ENCODE data around the gene SP5. TPM values are rescaled to one million over a fixed set of nuclear protein-coding genes. Genes with fewer than 3 reads are reported as not detected.

The SP5 gene
- total RNA-seq, 1 experiment from 2014 or later = 1.7 TPM

DNA sequence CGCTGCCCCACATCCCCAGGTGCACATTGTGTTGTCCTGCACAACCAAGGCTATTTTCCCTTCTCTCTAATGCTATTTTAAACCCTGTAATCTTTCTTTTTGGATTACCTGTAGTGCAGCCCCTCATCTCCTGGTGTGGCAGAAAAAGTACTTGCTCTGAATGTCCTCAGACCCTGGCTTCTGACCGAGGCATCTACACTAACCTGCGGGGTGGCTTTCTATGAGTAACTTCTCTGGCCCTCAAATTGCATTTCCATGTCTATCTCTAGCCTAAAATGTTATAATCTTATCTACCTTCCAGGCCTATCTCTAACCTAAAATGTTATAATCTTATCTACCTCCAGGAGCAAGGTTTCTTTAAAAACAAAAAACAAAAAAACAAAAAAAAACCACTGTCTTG is 18.2 kb upstream of the SP5 start:
- Mint-ChIP-seq H3K4me1 (peaks cover 30% of the 10 kb centered on the region), H3K4me3 (no peak overlapping the region), H3K36me3 (0 out of 2 replicates have a peak, but pooled peaks cover 3% of the 10 kb centered on the region), H3K27ac (no peak overlapping the region), H3K27me3 (ENCODE audit: low read depth) (no peaks in the 10 kb centered on the region), H3K9me3 (no peaks in the 10 kb centered on the region)
- ChIA-PET POLR2A (no interaction called here), CTCF (no interaction called here)
- DNase-seq (ENCODE audit: low spot score) (no peak), ATAC-seq (no peak)
- TF ChIP-seq NFYB (CRISPR knock-in tag; conservative IDR thresholded peaks at IDR 0.05; ENCODE audit: low read depth) = no peak
- TF ChIP-seq, protein P1, sequence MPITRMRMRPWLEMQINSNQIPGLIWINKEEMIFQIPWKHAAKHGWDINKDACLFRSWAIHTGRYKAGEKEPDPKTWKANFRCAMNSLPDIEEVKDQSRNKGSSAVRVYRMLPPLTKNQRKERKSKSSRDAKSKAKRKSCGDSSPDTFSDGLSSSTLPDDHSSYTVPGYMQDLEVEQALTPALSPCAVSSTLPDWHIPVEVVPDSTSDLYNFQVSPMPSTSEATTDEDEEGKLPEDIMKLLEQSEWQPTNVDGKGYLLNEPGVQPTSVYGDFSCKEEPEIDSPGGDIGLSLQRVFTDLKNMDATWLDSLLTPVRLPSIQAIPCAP (CRISPR knock-in tag; IDR thresholded peaks at IDR 0.05) = no peak

DNA sequence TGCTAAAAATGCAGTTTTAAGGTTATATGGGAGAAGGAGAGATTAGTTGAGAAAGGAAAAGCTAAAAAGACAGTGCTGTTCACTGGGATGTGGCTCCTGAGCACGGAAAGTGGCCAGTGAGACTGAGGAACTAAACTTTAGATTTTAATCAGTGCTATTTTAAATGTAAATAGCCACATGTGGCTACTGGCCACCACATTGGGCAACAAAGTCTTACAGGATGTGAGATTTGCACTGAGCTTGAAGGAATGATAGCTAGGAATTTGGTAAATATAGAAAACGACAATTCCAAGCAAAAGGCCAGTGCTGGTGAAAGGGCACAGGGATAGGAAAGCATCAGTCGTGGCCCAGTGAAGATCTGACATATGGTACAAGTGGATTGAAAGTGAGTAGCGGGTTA is 14.1 kb upstream of the SP5 start:
- peaks cover 32% of the 10 kb centered on the region for H3K4me1 Mint-ChIP-seq
- peaks cover 7% of the 10 kb centered on the region for H3K27me3 Mint-ChIP-seq (ENCODE audit: low read depth)
- TF ChIP-seq, protein P2, sequence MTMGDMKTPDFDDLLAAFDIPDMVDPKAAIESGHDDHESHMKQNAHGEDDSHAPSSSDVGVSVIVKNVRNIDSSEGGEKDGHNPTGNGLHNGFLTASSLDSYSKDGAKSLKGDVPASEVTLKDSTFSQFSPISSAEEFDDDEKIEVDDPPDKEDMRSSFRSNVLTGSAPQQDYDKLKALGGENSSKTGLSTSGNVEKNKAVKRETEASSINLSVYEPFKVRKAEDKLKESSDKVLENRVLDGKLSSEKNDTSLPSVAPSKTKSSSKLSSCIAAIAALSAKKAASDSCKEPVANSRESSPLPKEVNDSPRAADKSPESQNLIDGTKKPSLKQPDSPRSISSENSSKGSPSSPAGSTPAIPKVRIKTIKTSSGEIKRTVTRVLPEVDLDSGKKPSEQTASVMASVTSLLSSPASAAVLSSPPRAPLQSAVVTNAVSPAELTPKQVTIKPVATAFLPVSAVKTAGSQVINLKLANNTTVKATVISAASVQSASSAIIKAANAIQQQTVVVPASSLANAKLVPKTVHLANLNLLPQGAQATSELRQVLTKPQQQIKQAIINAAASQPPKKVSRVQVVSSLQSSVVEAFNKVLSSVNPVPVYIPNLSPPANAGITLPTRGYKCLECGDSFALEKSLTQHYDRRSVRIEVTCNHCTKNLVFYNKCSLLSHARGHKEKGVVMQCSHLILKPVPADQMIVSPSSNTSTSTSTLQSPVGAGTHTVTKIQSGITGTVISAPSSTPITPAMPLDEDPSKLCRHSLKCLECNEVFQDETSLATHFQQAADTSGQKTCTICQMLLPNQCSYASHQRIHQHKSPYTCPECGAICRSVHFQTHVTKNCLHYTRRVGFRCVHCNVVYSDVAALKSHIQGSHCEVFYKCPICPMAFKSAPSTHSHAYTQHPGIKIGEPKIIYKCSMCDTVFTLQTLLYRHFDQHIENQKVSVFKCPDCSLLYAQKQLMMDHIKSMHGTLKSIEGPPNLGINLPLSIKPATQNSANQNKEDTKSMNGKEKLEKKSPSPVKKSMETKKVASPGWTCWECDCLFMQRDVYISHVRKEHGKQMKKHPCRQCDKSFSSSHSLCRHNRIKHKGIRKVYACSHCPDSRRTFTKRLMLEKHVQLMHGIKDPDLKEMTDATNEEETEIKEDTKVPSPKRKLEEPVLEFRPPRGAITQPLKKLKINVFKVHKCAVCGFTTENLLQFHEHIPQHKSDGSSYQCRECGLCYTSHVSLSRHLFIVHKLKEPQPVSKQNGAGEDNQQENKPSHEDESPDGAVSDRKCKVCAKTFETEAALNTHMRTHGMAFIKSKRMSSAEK (CRISPR knock-in tag; IDR thresholded peaks at IDR 0.05; ENCODE audit: borderline replicate concordance) = no peak
- TF ChIP-seq, protein P3, sequence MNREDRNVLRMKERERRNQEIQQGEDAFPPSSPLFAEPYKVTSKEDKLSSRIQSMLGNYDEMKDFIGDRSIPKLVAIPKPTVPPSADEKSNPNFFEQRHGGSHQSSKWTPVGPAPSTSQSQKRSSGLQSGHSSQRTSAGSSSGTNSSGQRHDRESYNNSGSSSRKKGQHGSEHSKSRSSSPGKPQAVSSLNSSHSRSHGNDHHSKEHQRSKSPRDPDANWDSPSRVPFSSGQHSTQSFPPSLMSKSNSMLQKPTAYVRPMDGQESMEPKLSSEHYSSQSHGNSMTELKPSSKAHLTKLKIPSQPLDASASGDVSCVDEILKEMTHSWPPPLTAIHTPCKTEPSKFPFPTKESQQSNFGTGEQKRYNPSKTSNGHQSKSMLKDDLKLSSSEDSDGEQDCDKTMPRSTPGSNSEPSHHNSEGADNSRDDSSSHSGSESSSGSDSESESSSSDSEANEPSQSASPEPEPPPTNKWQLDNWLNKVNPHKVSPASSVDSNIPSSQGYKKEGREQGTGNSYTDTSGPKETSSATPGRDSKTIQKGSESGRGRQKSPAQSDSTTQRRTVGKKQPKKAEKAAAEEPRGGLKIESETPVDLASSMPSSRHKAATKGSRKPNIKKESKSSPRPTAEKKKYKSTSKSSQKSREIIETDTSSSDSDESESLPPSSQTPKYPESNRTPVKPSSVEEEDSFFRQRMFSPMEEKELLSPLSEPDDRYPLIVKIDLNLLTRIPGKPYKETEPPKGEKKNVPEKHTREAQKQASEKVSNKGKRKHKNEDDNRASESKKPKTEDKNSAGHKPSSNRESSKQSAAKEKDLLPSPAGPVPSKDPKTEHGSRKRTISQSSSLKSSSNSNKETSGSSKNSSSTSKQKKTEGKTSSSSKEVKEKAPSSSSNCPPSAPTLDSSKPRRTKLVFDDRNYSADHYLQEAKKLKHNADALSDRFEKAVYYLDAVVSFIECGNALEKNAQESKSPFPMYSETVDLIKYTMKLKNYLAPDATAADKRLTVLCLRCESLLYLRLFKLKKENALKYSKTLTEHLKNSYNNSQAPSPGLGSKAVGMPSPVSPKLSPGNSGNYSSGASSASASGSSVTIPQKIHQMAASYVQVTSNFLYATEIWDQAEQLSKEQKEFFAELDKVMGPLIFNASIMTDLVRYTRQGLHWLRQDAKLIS (CRISPR knock-in tag; IDR thresholded peaks at IDR 0.05; ENCODE audit: borderline replicate concordance) = no peak
- TF ChIP-seq, protein P4, sequence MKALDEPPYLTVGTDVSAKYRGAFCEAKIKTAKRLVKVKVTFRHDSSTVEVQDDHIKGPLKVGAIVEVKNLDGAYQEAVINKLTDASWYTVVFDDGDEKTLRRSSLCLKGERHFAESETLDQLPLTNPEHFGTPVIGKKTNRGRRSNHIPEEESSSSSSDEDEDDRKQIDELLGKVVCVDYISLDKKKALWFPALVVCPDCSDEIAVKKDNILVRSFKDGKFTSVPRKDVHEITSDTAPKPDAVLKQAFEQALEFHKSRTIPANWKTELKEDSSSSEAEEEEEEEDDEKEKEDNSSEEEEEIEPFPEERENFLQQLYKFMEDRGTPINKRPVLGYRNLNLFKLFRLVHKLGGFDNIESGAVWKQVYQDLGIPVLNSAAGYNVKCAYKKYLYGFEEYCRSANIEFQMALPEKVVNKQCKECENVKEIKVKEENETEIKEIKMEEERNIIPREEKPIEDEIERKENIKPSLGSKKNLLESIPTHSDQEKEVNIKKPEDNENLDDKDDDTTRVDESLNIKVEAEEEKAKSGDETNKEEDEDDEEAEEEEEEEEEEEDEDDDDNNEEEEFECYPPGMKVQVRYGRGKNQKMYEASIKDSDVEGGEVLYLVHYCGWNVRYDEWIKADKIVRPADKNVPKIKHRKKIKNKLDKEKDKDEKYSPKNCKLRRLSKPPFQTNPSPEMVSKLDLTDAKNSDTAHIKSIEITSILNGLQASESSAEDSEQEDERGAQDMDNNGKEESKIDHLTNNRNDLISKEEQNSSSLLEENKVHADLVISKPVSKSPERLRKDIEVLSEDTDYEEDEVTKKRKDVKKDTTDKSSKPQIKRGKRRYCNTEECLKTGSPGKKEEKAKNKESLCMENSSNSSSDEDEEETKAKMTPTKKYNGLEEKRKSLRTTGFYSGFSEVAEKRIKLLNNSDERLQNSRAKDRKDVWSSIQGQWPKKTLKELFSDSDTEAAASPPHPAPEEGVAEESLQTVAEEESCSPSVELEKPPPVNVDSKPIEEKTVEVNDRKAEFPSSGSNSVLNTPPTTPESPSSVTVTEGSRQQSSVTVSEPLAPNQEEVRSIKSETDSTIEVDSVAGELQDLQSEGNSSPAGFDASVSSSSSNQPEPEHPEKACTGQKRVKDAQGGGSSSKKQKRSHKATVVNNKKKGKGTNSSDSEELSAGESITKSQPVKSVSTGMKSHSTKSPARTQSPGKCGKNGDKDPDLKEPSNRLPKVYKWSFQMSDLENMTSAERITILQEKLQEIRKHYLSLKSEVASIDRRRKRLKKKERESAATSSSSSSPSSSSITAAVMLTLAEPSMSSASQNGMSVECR (CRISPR knock-in tag; IDR thresholded peaks at IDR 0.05; ENCODE audit: borderline replicate concordance) = no peak
- no peak for TF ChIP-seq ZBTB21 (CRISPR knock-in tag; IDR thresholded peaks at IDR 0.05; ENCODE audit: borderline replicate concordance)
- peaks cover 16% of the 10 kb centered on the region for H3K9me3 Mint-ChIP-seq
- ChIA-PET POLR2A (no interaction called here), CTCF (interaction anchor here (1.0 to 1.1 kb wide), 2 partner anchors 11 to 15 kb away, joined by 3 read pairs; no protein-coding TSS in a partner anchor)
- DNase-seq (ENCODE audit: low spot score) (no peak), ATAC-seq (no peak)
- H3K36me3 Mint-ChIP-seq = peaks cover 9% of the 10 kb centered on the region
- no peak overlapping the region for H3K27ac Mint-ChIP-seq
- no peak overlapping the region for H3K4me3 Mint-ChIP-seq

Measured in WTC11 (cell line).